Urothelium cell line (cell line): Measurements from ENCODE around the gene FCN1.

Experiments
- DNase-seq: peaks from one replicate; pipeline ENCODE4 v3.0.0; 2011; ENCODE audit warnings: low spot score, mixed read lengths
- FAIRE-seq: peaks from 2 replicates; lab custom pipeline; 2011; peaks lifted over from hg19 to GRCh38; lab: Jason Lieb, UNC

Gene FCN1

GRCh38 chr9:134951994-134952393 lies 34.3 kb upstream of the FCN1 start:
- FAIRE-seq, result no peak
- no peak for DNase-seq

- FAIRE-seq (no peak), DNase-seq (no peak)
These were observed 33.7 kb upstream of the FCN1 start for GRCh38 chr9:134951461-134951860.

GRCh38 chr9:134950386-134951210 lies 32.9 kb upstream of the FCN1 start:
- no peak for DNase-seq
- no peak for FAIRE-seq

- DNase-seq, result no peak
- FAIRE-seq, result no peak
These were observed 32.1 kb upstream of the FCN1 start for GRCh38 chr9:134949681-134950385.

- FAIRE-seq, result no peak
- DNase-seq, result no peak
These were observed 30.4 kb upstream of the FCN1 start for GRCh38 chr9:134948149-134948548.

GRCh38 chr9:134947265-134947955 lies 29.7 kb upstream of the FCN1 start:
- DNase-seq, result no peak
- FAIRE-seq, result no peak

GRCh38 chr9:134946663-134947062 lies 29.0 kb upstream of the FCN1 start:
- FAIRE-seq (no peak), DNase-seq (no peak)

- no peak for FAIRE-seq
- no peak for DNase-seq
These were observed 28.0 kb upstream of the FCN1 start for GRCh38 chr9:134945509-134946275.

- DNase-seq (no peak), FAIRE-seq (no peak)
These were observed 27.2 kb upstream of the FCN1 start for GRCh38 chr9:134944916-134945315.

GRCh38 chr9:134944351-134944802 lies 26.7 kb upstream of the FCN1 start:
- no peak for DNase-seq

GRCh38 chr9:134943836-134944235 lies 26.1 kb upstream of the FCN1 start:
- FAIRE-seq (no peak), DNase-seq (no peak)

More at GRCh38 chr9:134944351-134944802, 26.7 kb upstream of the FCN1 start:
- no peak for FAIRE-seq

GRCh38 chr9:134943411-134943810 lies 25.7 kb upstream of the FCN1 start:
- no peak for FAIRE-seq
- DNase-seq, result no peak

GRCh38 chr9:134942788-134943184 lies 25.1 kb upstream of the FCN1 start:
- FAIRE-seq, result no peak
- DNase-seq, result no peak

- FAIRE-seq, result no peak
- DNase-seq, result no peak
These were observed 24.5 kb upstream of the FCN1 start for GRCh38 chr9:134942011-134942787.

- no peak for FAIRE-seq
- DNase-seq, result no peak
These were observed 22.8 kb upstream of the FCN1 start for GRCh38 chr9:134940236-134941208.

GRCh38 chr9:134939836-134940235 lies 22.1 kb upstream of the FCN1 start:
- DNase-seq, result no peak
- FAIRE-seq, result no peak

GRCh38 chr9:134939080-134939733 lies 21.5 kb upstream of the FCN1 start:
- DNase-seq (no peak), FAIRE-seq (no peak)

- DNase-seq (no peak), FAIRE-seq (no peak)
These were observed 20.8 kb upstream of the FCN1 start for GRCh38 chr9:134938346-134939079.
